Stimulated activated CD8-positive, alpha-beta memory T cell treated with anti-CD3 and anti-CD28 coated beads, Interleukin-4, amount 100 ng/mL, for 1 hour (primary cell): Measurements from ENCODE around the gene CUL7.
"Not testable (repeated sequence)": the region's sequence is repeated elsewhere in the genome, so short reads cannot be mapped to it uniquely, and the experiment has no call there.

Experiments
- DNase-seq, 2 donors: peaks; one replicate each; pipeline ENCODE4 v3.0.0-alpha.2; 2020; ENCODE audit warnings: low read depth in 2 of 2, low spot score in 1 of 2

The CUL7 gene

DNA sequence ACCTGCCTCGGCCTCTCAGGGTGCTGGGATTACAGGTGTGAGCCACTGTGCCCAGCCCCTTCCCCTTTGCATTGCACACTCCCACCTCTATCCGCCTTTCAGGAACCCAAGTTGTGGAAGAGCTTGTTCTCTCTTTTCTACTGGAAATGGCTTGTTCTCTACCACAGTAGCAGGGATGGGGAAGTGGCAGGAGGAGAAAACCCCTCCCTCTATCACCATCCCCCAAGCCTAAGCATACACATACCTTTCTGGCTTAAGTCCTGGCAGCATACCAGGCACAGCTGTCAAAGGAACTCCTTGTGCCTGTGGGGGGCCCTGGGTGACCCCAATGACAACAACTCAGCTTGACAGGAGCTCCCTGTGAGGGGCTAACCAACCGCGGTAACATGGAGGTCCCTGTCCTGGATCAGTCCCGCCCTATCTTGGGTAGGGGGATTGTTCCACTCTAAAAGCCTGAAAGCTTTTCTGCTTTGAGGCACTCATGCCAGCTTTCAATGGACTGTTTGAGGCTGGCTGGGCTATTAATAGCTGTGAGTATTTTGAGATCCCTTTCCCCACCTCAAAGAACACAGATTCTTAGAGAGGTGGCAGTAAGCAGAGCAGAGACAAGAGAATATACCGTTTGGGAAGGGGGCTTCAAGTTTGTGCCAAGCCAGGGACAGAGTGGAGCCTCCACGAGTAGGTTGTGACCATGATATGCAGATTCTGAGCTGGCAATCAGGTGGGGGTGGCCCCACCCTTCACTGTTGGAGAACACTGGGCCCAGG is 37.3 kb downstream of the CUL7 start:
- no peak for DNase-seq

DNA sequence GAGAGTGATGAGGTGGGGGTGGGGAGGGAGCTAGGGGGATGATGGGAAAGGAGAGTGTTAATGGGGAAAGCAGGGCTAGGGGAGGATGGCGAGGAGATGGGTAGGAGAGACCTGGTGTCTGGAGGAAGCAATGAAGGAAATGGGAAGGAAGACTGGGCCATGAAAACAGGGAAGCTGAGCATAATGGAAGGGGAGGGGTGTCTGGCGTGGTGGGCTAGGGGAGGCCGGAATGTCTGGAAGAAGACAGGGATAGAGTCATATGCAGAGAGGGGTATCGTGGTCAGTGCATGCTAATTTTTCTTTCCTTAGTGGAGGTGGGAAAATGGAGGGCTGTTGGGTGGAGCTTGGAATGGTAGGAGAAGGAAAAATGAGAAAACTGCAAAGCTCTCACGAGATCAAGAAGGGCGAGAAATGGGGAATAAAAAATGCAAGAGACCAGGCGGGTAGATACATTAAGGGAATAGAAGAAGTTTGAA is 39.2 kb downstream of the CUL7 start:
- DNase-seq, result no peak

DNA sequence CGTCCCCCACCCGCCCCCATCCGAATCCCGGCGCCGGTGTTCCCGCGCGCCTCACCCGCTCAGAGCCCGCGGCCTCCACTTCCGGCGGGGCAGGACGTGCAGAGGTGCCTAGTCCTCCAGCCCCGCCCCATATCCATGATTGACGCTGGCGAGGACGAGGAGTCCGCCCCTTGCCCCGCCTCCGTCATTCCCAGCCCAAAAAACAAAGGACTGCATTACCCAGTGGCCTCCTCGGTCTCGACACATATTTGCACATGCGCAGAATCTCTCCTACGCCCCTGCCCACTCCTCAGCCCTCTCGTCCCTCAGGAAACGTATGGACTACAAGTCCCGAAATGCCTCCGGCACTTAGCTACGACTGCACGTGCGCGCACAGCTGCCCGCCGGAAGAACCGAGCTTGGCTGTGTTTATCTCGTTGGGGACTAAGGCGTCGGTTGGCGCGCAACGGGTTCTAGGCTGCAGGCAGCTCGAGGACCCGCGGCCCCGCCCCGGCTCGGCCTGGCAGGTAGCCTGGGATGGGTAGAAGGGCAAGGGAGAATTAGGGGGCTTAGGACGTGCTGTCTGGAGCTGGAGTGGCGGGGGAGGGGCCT is 39.7 kb downstream of the CUL7 start, which contains the start of the genes KLHDC3 and MEA1:
Gene KLHDC3 (plus strand): TSS at position 407 of the 591 bp plus-strand sequence. CDS start 2,944 bp downstream, outside the sequence.
Gene MEA1 (minus strand): TSS at position 104 of the 591 bp plus-strand sequence. CDS start 133 bp downstream, outside the sequence.
- peak; percentile 93 to 97 for DNase-seq

DNA sequence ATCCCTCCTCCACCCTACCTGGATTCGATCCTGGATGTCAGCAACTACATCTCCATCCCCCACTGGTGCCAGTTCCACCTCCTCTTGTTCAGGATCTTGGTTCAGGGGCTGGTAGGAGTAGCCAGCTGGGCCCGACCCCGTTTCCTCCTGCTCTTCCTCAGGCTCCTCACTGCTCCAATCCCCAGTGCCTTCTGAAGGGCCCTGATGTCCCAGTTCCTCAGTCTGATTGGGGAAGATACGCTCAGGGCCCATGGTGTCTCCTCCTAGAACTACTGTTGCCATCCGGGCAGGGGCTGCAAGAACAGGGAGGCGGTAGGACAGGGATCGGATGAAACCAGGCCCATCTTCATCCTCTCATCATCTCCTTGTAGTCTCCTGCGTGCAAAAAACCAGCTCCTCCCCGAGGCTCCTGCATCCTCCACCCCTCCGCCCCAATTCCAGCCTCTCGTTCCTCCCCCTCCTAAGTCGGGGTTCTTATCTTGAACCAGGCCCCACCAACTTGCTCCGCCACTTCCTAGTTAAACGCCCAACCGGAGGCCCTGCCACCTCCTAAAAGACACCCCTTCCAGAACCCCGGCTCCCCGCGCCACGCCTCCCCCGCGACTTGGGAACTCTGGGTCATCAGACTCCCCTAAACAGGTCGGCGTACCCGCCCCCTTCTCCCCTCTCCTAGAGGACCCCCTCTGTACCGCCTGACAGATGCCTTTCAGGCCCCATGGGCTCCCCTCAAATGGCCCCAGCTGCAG is 40.4 kb downstream of the CUL7 start:
- DNase-seq, result no peak

DNA sequence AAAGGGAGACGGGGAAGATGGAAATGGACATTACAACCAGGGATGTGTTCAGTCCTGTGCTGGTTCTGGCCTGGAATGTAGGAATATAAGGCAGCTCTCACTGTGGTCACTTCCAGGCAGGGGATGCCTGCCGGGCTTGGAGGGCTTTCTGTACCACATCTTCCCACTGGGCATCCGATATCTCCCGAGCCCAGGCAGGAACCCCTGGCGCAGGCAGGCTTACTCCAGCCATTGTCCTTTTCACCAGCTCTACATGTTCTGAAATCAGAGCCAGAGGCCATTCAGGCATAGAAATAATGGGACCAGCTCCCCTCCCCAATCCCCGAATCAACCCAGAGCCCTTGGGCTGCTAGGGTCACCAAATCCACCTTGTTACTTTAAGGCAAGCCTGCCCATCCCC is 41.3 kb downstream of the CUL7 start:
- DNase-seq, result no peak

DNA sequence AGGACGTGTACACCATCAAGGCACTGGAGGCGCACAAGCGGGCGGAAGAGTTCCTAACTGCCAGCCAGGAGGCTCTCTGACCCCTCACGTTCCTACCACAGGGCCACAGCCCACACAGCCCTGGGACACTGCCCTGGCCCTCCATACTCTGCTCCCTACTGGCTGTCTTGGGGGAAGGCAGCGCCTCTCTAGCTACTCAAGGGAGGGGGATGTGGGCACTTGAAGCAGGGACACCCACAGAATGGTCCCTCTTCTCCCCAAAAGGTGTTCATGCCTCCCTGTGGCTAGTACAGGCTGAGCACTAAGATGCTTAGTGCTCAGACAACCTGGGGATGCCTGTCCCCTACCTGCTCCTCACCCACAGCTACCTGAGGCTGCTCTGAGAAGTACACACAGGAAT is 42.4 kb downstream of the CUL7 start:
- DNase-seq, result no peak

DNA sequence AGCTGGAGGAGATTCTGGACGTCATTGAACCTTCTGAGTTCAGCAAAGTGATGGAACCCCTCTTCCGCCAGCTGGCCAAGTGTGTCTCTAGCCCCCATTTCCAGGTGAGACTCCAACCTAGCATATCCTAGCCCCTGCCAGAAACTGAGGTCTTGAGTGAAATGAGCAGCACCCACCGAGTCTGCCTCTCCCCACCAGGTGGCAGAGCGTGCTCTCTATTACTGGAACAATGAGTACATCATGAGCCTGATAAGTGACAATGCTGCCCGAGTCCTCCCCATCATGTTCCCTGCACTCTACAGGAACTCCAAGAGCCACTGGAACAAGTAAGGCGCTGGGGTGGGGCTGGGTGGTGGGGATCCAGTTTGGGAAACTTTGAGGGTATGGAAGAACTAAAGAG is 44.5 kb downstream of the CUL7 start:
- DNase-seq, result no peak

DNA sequence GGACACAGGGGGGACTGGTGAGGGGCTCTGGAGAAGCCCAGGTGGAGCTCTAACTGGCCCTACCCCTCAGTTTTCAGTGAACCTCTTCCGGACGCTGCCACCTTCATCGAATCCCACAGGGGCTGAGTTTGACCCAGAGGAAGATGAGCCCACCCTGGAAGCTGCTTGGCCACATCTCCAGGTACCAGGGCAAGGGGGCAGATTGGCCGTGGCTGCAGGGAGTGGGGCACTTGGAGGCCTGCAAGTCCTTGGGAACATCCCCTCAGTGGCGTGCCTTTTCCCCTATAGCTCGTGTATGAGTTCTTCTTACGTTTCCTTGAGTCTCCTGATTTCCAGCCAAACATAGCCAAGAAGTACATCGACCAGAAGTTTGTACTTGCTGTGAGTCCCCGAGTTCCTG is 46.5 kb downstream of the CUL7 start:
- DNase-seq, result no peak

DNA sequence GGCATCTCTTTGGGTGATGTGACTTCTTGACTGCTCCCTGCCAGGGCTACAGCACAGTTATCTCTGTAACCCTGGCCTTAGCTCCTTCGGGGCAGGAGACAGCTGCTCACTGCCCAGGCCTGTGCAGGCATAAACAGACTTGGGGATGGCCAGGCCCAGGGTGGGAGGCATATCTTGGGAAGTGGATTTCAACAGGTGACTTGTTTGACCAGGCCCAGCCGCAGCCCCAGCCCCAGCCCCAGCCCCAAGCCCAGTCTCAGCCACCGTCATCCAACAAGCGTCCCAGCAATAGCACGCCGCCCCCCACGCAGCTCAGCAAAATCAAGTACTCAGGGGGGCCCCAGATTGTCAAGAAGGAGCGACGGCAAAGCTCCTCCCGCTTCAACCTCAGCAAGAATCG is 47.4 kb downstream of the CUL7 start:
- no peak for DNase-seq

DNA sequence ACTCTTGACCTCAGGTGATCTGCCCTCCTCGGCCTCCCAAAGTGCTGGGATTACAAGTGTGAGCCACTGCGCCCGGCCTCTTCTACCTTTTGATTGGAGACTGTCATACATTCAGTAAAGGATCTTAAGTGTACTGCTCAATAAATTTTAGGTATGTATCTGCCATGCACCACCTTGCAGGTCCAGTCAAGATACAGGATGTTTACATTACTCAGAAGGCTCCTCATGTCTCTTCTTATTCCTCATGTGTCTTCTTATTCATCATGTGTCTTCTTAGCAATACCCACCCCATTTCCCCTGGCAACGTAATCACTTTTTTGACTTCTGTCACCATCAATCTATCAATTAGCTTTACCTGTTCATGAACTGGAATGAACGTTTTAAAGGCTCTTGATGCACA is 47.8 kb downstream of the CUL7 start:
- no peak for DNase-seq

DNA sequence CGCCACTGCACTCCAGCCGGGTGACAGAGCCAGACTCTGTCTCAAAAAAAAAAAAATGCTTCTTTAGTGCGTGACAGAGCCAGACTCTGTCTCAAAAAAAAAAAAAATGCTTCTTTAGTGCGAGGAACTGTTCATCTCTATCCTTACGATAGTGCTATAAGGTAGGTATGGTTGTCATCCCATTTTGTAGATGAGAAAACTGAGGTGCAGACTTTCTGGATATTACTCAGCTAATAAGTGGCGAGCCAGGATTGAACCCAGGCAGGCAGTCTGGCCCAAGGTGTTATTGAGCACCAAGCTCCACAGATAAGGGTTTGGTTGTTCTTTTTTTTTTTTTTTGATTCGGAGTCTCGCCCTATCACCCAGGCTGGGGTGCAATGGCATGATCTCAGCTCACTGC is 51.8 kb downstream of the CUL7 start:
- DNase-seq, result no peak

DNA sequence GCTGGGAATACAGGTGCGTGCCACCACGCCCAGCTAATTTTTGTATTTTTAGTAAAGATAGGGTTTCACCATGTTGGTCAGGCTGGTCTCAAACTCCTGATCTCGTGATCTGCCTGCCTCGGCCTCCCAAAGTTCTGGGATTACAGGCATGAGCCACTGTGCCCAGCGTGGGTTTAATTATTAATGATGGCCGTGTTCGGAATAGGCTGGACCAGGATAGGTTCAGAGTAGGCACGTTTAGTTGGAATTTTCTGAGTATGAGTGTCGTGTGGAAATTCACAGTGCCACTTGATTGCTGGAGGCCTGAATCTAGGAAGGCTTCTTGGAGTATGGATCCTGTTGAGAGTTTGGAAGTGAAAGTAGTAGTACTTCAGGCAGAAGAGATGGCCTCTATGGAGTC is 55.4 kb downstream of the CUL7 start:
- not testable (repeated sequence) for DNase-seq

DNA sequence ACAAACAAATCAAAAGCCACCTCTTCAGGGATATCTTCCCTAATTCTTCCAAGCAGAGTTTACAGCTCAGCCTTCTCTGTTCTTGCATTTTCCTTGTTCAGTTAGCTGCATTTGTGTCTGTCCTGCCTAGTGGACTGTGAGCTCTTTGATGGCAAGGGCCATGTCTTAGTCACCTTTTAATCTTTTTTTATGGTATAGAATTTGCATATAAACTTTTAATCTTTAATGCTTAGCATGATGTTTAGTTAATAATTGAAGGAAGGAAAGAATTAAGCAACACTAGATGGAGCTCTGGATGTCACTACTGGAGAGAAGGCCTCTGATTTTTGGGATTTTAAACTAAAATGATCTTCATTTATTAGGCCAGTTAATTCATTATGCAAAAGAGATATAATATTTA is 57.1 kb downstream of the CUL7 start:
- no peak for DNase-seq

DNA sequence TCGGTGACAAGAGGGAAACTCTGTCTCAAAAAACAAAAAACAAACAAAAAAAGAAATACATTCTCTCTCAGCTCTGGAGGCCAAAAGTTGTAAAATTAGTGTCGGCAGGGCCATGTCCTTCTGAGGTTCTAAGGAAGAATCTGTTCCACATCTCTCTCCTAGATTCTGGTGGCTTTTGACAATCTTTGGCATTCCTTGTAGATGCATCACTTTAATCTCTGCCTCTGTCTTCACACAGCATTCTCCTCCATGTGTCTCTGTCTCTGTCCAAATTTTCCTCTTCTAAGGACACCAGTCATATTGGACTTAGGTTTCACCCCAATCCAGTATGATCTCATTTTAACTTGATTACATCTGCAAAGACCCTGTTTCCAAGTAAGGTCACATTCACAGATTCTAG is 60.2 kb downstream of the CUL7 start:
- DNase-seq, result no peak

DNA sequence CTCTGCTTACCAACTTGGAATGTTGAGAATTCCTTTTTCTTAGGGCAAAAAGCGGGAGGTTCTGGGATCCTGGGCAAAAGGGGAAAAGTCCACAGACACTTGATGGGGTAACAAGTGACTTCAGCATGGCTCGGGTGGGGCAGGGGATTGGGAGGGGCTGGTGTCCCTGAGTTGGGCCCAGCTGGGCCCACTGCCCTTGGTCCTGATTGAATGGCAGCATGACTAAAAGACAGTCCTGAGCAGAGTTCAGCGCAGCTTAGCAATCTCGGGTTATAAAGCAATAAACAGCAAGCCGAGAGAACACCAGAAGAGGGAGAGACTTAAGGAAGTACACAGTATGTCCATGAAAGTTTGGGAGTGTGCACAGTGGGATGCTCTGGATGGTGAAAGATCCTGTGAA is 63.7 kb downstream of the CUL7 start:
- no peak for DNase-seq

DNA sequence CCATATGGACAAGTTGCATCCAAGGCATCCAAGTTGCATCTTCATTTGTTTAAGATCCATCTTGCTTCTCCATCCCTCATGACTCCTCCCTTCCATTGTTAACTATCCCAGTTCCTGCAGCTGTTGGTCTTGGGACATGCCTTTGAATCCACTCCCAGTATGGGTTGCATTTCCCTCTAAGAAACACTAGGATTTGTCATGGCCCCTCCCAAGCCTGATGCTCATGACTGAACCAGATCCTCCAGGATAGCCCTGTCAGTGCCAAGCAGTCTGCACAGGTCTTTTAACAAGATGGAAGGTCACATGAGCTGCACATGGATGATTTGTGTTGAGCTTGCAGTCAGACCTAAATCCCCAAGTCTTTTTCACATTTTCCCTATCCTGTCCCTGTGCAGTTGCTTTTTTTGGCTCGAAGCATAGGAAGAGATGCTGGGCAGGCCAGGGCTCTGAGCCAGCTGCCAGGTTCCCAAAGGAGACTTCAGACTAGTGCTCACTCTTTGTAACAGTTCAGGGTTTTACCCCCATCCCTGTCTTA is 65.1 kb downstream of the CUL7 start:
- no peak for DNase-seq
